Liver (tissue), 9 donors: ENCODE results near the gene SLC25A29. TPM values are rescaled to one million over a fixed set of nuclear protein-coding genes. Genes with fewer than 3 reads are reported as not detected.

Experiments
- DNase-seq: peaks from one replicate; pipeline ENCODE4 v3.0.0-alpha.2; 2017; ENCODE audit warnings: low spot score
- H3K27ac ChIP-seq, 2 donors: one replicate each; pipeline ENCODE4 v1.7.0; 2013; ENCODE audit warnings: inconsistent platforms in 2 of 2, low read length in 2 of 2, control low read depth in 1 of 2, low read depth in 1 of 2, mild to moderate bottlenecking in 1 of 2
- H3K27me3 ChIP-seq, 4 donors: one replicate each; pipeline versions ENCODE4 v1.6.1 to v1.7.0; 2013; ENCODE audit warnings: low read length in 3 of 4, inconsistent platforms in 1 of 4, mild to moderate bottlenecking in 1 of 4, moderate library complexity in 1 of 4; ENCODE audit not compliant: control insufficient read depth in 4 of 4, insufficient read depth in 4 of 4
- H3K36me3 ChIP-seq, 4 donors: one replicate each; pipeline versions ENCODE4 v1.6.1 to v1.7.0; 2013; ENCODE audit warnings: low read length in 3 of 4, mild to moderate bottlenecking in 3 of 4, low read depth in 1 of 4, moderate library complexity in 1 of 4; ENCODE audit not compliant: control insufficient read depth in 4 of 4, insufficient read depth in 3 of 4
- H3K4me1 ChIP-seq, 4 donors: one replicate each; pipeline versions ENCODE4 v1.6.1 to v1.7.0; 2013; ENCODE audit warnings: low read length in 3 of 4, mild to moderate bottlenecking in 3 of 4, moderate library complexity in 1 of 4; ENCODE audit not compliant: control insufficient read depth in 4 of 4, insufficient read depth in 4 of 4
- H3K4me3 ChIP-seq, 3 donors: one replicate each; pipeline versions ENCODE4 v1.6.1 to v1.7.0; 2013; ENCODE audit warnings: low read length in 3 of 3, control low read depth in 1 of 3, low read depth in 1 of 3, mild to moderate bottlenecking in 1 of 3
- H3K9ac ChIP-seq, 2 donors: one replicate each; pipeline ENCODE4 v1.7.0; 2013; ENCODE audit warnings: low read length in 2 of 2, mild to moderate bottlenecking in 2 of 2, moderate library complexity in 2 of 2, control low read depth in 1 of 2, low read depth in 1 of 2
- H3K9me3 ChIP-seq, 4 donors: one replicate each; pipeline versions ENCODE4 v1.6.1 to v1.7.0; 2013; ENCODE audit warnings: low read length in 3 of 4; ENCODE audit not compliant: control insufficient read depth in 4 of 4
- ATF3 ChIP-seq: IDR thresholded peaks from 2 replicates; pipeline ENCODE4 v1.6.1; 2016; ENCODE audit warnings: antibody characterized with exemption
- CTCF ChIP-seq: fragments of 150-350 bp; IDR thresholded peaks from 2 replicates; pipeline ENCODE4 v1.5.1; 2017; ENCODE audit warnings: improper control_type of control experiment, low read depth, low read length; ENCODE audit not compliant: missing input control
- EGR1 ChIP-seq, 2 donors: IDR thresholded peaks; 2 replicates each; pipeline ENCODE4 v1.6.1; 2016 to 2018; ENCODE audit warnings: antibody characterized with exemption in 2 of 2, low read depth in 2 of 2
- FOXA1 ChIP-seq: IDR thresholded peaks from 2 replicates; pipeline ENCODE4 v1.6.1; 2016; ENCODE audit warnings: antibody characterized with exemption
- FOXA2 ChIP-seq: IDR thresholded peaks from 2 replicates; pipeline ENCODE4 v1.6.1; 2016; ENCODE audit warnings: antibody characterized with exemption
- GABPA ChIP-seq, 2 donors: IDR thresholded peaks in 1 of 2; conservative IDR thresholded peaks in 1 of 2; 2 replicates each; pipeline ENCODE4 v1.6.1; 2016; ENCODE audit warnings: antibody characterized with exemption in 2 of 2, mild to moderate bottlenecking in 1 of 2, moderate library complexity in 1 of 2
- HNF4A ChIP-seq, 2 donors: conservative IDR thresholded peaks; 2 replicates each; pipeline ENCODE4 v1.6.1; 2016; ENCODE audit warnings: antibody characterized with exemption in 2 of 2, mild to moderate bottlenecking in 2 of 2
- HNF4G ChIP-seq: IDR thresholded peaks from 2 replicates; pipeline ENCODE4 v1.6.1; 2016; ENCODE audit warnings: antibody characterized with exemption
- JUND ChIP-seq, 2 donors: IDR thresholded peaks; 2 replicates each; pipeline ENCODE4 v1.6.1; 2016; ENCODE audit warnings: antibody characterized with exemption in 2 of 2
- MAX ChIP-seq: IDR thresholded peaks from 2 replicates; pipeline ENCODE4 v1.6.1; 2016; ENCODE audit warnings: antibody characterized with exemption
- NR2F2 ChIP-seq: IDR thresholded peaks from 2 replicates; pipeline ENCODE4 v1.6.1; 2016; ENCODE audit warnings: antibody characterized with exemption
- RAD21 ChIP-seq, 2 donors: IDR thresholded peaks; 2 replicates each; pipeline ENCODE4 v1.6.1; 2016; ENCODE audit warnings: antibody characterized with exemption in 2 of 2, mild to moderate bottlenecking in 2 of 2
- REST ChIP-seq: IDR thresholded peaks from 2 replicates; pipeline ENCODE4 v1.6.1; 2016; ENCODE audit warnings: antibody characterized with exemption, mild to moderate bottlenecking
- RXRA ChIP-seq, 2 donors: IDR thresholded peaks; 2 replicates each; pipeline ENCODE4 v1.6.1; 2017 to 2018; ENCODE audit warnings: antibody characterized with exemption in 2 of 2, mild to moderate bottlenecking in 1 of 2
- SP1 ChIP-seq: IDR thresholded peaks from 2 replicates; pipeline ENCODE4 v1.6.1; 2018; ENCODE audit warnings: antibody characterized with exemption, mild to moderate bottlenecking
- TAF1 ChIP-seq: conservative IDR thresholded peaks from 2 replicates; pipeline ENCODE4 v1.6.1; 2016; ENCODE audit warnings: antibody characterized with exemption, mild to moderate bottlenecking
- YY1 ChIP-seq: IDR thresholded peaks from 2 replicates; pipeline ENCODE4 v1.6.1; 2016; ENCODE audit warnings: antibody characterized with exemption, mild to moderate bottlenecking
- ZBTB33 ChIP-seq: IDR thresholded peaks from 2 replicates; pipeline ENCODE4 v1.6.1; 2016; ENCODE audit warnings: antibody characterized with exemption
- WGBS: extraction: QIAGEN DNeasy Blood & Tissue Kit; methylation state at CpG from one replicate; pipeline ENCODE4 v1.1.7; 2013; 5-methylcytosine and 5-hydroxymethylcytosine counted together
- polyA plus RNA-seq, 2 donors: library from polyadenylated mRNA; stranded (reverse) in 1 of 2; unstranded in 1 of 2; fragments of 200-250 nt in 1 of 2; fragments of >200 nt in 1 of 2; fragmentation: Nextera tagmentation in 1 of 2; extraction: Ambion mirVana in 1 of 2; gene quantifications; one replicate each; pipeline versions ENCODE4 v1.2.1 to v1.2.3, GENCODE V29; 2013 to 2015
- total RNA-seq, 2 donors: library from RNA; depleted of rRNA; stranded (reverse); fragments of >200 nt; gene quantifications; one replicate each; pipeline ENCODE4 v1.2.3, GENCODE V29; 2014
- donor health status: healthy.
- donor health status: healthy.
- donor health status: healthy.
- donor health status: healthy.
- donor health status: healthy.

Gene SLC25A29
- total and polyA plus RNA-seq, 4 donors = 2.4 to 13.9 (median 8.9) TPM

- H3K4me3 ChIP-seq = no peak overlapping the region
- no peaks in the 10 kb centered on the region for H3K27me3 ChIP-seq
- H3K9ac ChIP-seq = no peak overlapping the region
- H3K27ac ChIP-seq = no peak overlapping the region
- H3K4me1 ChIP-seq = peaks cover 5 to 33% (median 26%) of the 10 kb centered on the region in 4 donors
- TF ChIP-seq FOXA2 = no peak
- TF ChIP-seq CTCF = no peak
- TF ChIP-seq SP1 = no peak
- no peak for TF ChIP-seq NR2F2
- no peak for TF ChIP-seq HNF4G
- no peak for TF ChIP-seq TAF1
- no peak for TF ChIP-seq HNF4A (conservative IDR thresholded peaks at IDR 0.05)
- no peak for TF ChIP-seq JUND (IDR thresholded peaks at IDR 0.05)
- no peak for TF ChIP-seq ZBTB33
- no peak for TF ChIP-seq EGR1 (IDR thresholded peaks at IDR 0.05; ENCODE audit: low read depth in 2 of 2)
- no peak for TF ChIP-seq YY1
- no peak for TF ChIP-seq MAX
- TF ChIP-seq RAD21 (IDR thresholded peaks at IDR 0.05) = no peak
- TF ChIP-seq RXRA (IDR thresholded peaks at IDR 0.05) = no peak
- no peak for TF ChIP-seq GABPA (IDR thresholded peaks at IDR 0.05 in 1 of 2, conservative IDR thresholded peaks at IDR 0.05 in 1 of 2)
- no peak for TF ChIP-seq ATF3
- TF ChIP-seq REST = no peak
- TF ChIP-seq FOXA1 = no peak
- no peak for DNase-seq
- WGBS = 79% methylated on average over 4 of the region's 4 CpGs
- H3K9me3 ChIP-seq = no peaks in the 10 kb centered on the region
- H3K36me3 ChIP-seq = no peaks in the 10 kb centered on the region
These were observed 2.3 kb downstream of the SLC25A29 start for GRCh38 chr14:100303925-100304324.
